GM20431 (cell line): Measurements from ENCODE around the gene ATP23.

ENCODE experiments used
- in situ Hi-C: fragments of 300-500 bp; cut with MseI, MboI; formaldehyde crosslinking; loops from one replicate; pipeline ENCODE4 v1.15.0; 2020; ENCODE audit warnings: low sequenced_read_pairs; ENCODE audit not compliant: unreplicated experiment

ATP23 gene

GRCh38 chr12:57907281-57907680 is 34.1 kb upstream of the ATP23 start:
- in situ Hi-C loops = no loop called here

- in situ Hi-C loops = no loop called here
These were observed 32.9 kb upstream of the ATP23 start for GRCh38 chr12:57908511-57908910.

- in situ Hi-C loops = no loop called here
These were observed 32.3 kb upstream of the ATP23 start for GRCh38 chr12:57909056-57909455.

- in situ Hi-C loops = no loop called here
These were observed 31.8 kb upstream of the ATP23 start for GRCh38 chr12:57909611-57910010.

- in situ Hi-C loops = no loop called here
These were observed 23.2 kb upstream of the ATP23 start for GRCh38 chr12:57918147-57918546.

- in situ Hi-C loops = no loop called here
These were observed 14.3 kb upstream of the ATP23 start for GRCh38 chr12:57927086-57927485.

- in situ Hi-C loops = no loop called here
These were observed 12.1 kb upstream of the ATP23 start for GRCh38 chr12:57929092-57929830.

- in situ Hi-C loops = no loop called here
These were observed 6.5 kb upstream of the ATP23 start for GRCh38 chr12:57934819-57935218.

- in situ Hi-C loops = no loop called here
These were observed 6.0 kb upstream of the ATP23 start for GRCh38 chr12:57935331-57935730.

- in situ Hi-C loops = no loop called here
These were observed 5.4 kb upstream of the ATP23 start for GRCh38 chr12:57935839-57936512.

- in situ Hi-C loops = no loop called here
These were observed 4.9 kb upstream of the ATP23 start for GRCh38 chr12:57936513-57936883.

GRCh38 chr12:57939291-57939690 is 2.1 kb upstream of the ATP23 start:
- in situ Hi-C loops = no loop called here

- in situ Hi-C loops = no loop called here
These were observed 1.1 kb upstream of the ATP23 start for GRCh38 chr12:57940052-57940914.

- in situ Hi-C loops = no loop called here
These were observed 527 bp upstream of the ATP23 start for GRCh38 chr12:57940915-57941164.

- in situ Hi-C loops = no loop called here
These were observed 2.2 kb downstream of the ATP23 start for GRCh38 chr12:57943438-57944080.

- in situ Hi-C loops = no loop called here
These were observed 3.1 kb downstream of the ATP23 start for GRCh38 chr12:57944313-57945023.

- in situ Hi-C loops = no loop called here
These were observed 11.4 kb downstream of the ATP23 start for GRCh38 chr12:57952766-57953165.

- in situ Hi-C loops = no loop called here
These were observed 13.4 kb downstream of the ATP23 start for GRCh38 chr12:57954768-57955167.

GRCh38 chr12:57958061-57958657 is 16.8 kb downstream of the ATP23 start:
- in situ Hi-C loops = no loop called here

GRCh38 chr12:57964421-57964820 is 23.1 kb downstream of the ATP23 start:
- in situ Hi-C loops = no loop called here
